Upper lobe of right lung (tissue), 1 donor: ENCODE results near the gene FNDC3A. TPM values are rescaled to one million over a fixed set of nuclear protein-coding genes. Genes with fewer than 3 reads are reported as not detected.

Source experiments
- ATAC-seq: fragments of 200-7000 bp; cut with Tn5 transposase; one replicate; pipeline ENCODE4 v1.9.1; 2020; ENCODE audit warnings: mild to moderate bottlenecking, moderate library complexity
- DNase-seq: peaks from one replicate; pipeline ENCODE4 v3.0.0-alpha.2; 2020
- H3K27ac ChIP-seq: fragments of 200-600 bp; one replicate; pipeline ENCODE4 v1.8.0; 2022
- H3K27me3 ChIP-seq: fragments of 200-600 bp; one replicate; pipeline ENCODE4 v1.8.0; 2022; ENCODE audit warnings: mild to moderate bottlenecking
- H3K36me3 ChIP-seq: fragments of 200-600 bp; one replicate; pipeline ENCODE4 v1.8.0; 2022
- H3K4me1 ChIP-seq: fragments of 200-600 bp; one replicate; pipeline ENCODE4 v1.8.0; 2022
- H3K4me3 ChIP-seq: fragments of 200-600 bp; one replicate; pipeline ENCODE4 v1.8.0; 2022; ENCODE audit warnings: mild to moderate bottlenecking
- H3K9me3 ChIP-seq: fragments of 200-600 bp; one replicate; pipeline ENCODE4 v1.8.0; 2022
- intact Hi-C: fragments of 100-400 bp; cut with DNase I; formaldehyde crosslinking; loops from one replicate; pipeline ENCODE4 v1.11.0; 2022
- total RNA-seq: library from RNA; stranded (reverse); fragmentation: NEBNext Ultra II Directional; extraction: Animal tissue kit (Norgen Biotek cat#: 25700); gene quantifications from one replicate; pipeline ENCODE4 v1.2.1, GENCODE V29; 2021
- TF ChIP-seq, protein P1 (sequence below): fragments of 200-600 bp; IDR thresholded peaks from one replicate; pipeline ENCODE4 v1.8.0; 2022; ENCODE audit warnings: antibody characterized with exemption
- donor health status: DM: no; HTN: yes; CAD: no; lungs with severe emphysema.

The FNDC3A gene
- total RNA-seq, 1 donor from 2014 or later = 59.0 TPM

GRCh38 chr13:49220036-49220855, 244.5 kb downstream of the FNDC3A start, which contains the start of gene MLNR:
MLNR (plus strand) TSS chr13:49220338; CDS start chr13:49220338, 0 bp downstream.
- peaks cover 6% of the 10 kb centered on the region for H3K4me1 ChIP-seq

GRCh38 chr13:49220856-49221589, 245.3 kb downstream of the FNDC3A start:
- peak; percentile 62 for DNase-seq
- Histone ChIP-seq H3K27me3 (peaks cover 40% of the 10 kb centered on the region), H3K9me3 (no peaks in the 10 kb centered on the region), H3K36me3 (no peaks in the 10 kb centered on the region), H3K4me3 (peak overlapping the region; percentile 39), H3K4me1 (peaks cover 8% of the 10 kb centered on the region), H3K27ac (no peak overlapping the region)
- TF ChIP-seq, protein P1, sequence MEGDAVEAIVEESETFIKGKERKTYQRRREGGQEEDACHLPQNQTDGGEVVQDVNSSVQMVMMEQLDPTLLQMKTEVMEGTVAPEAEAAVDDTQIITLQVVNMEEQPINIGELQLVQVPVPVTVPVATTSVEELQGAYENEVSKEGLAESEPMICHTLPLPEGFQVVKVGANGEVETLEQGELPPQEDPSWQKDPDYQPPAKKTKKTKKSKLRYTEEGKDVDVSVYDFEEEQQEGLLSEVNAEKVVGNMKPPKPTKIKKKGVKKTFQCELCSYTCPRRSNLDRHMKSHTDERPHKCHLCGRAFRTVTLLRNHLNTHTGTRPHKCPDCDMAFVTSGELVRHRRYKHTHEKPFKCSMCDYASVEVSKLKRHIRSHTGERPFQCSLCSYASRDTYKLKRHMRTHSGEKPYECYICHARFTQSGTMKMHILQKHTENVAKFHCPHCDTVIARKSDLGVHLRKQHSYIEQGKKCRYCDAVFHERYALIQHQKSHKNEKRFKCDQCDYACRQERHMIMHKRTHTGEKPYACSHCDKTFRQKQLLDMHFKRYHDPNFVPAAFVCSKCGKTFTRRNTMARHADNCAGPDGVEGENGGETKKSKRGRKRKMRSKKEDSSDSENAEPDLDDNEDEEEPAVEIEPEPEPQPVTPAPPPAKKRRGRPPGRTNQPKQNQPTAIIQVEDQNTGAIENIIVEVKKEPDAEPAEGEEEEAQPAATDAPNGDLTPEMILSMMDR = no peak
- ATAC-seq = peak; percentile 28
- intact Hi-C loops = no loop called here

More at GRCh38 chr13:49220036-49220855, 244.5 kb downstream of the FNDC3A start, which contains the start of gene MLNR:
- TF ChIP-seq, protein P1 = peak; percentile 13
- ATAC-seq (peak; percentile 71), DNase-seq (peak; percentile 68)
- Histone ChIP-seq H3K27me3 (peaks cover 40% of the 10 kb centered on the region), H3K36me3 (no peaks in the 10 kb centered on the region), H3K27ac (no peak within 1 kb of the TSS), H3K4me3 (peak within 1 kb of the TSS; percentile 39), H3K9me3 (no peaks in the 10 kb centered on the region)
- intact Hi-C loops = no loop called here

DNA sequence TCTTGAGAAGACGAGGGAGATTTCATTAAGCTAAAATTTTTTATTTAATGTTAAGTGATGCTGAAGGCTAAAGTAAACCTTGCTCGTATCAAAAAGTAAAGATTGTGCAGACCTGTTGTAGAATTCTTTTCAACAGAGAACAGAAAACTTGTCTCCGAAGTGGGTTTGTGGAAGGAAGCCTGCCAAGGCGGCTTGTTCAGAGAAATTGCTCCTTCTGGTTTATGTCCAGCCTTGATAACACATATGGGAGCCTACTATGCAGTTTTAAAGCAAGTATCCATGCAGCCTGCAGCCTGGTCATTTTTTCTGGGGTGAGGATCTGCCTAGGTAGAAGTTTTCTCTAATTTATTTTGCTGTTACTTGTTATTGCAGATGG, 245.9 kb downstream of the FNDC3A start:
- no peak overlapping the region for H3K4me3 ChIP-seq
- intact Hi-C loops = no loop called here
- ATAC-seq (no peak), DNase-seq (no peak)
- no peak overlapping the region for H3K27ac ChIP-seq
- H3K27me3 ChIP-seq = peaks cover 40% of the 10 kb centered on the region
- no peaks in the 10 kb centered on the region for H3K9me3 ChIP-seq
- TF ChIP-seq, protein P1 = no peak
- H3K36me3 ChIP-seq = no peaks in the 10 kb centered on the region
- H3K4me1 ChIP-seq = peaks cover 10% of the 10 kb centered on the region

DNA sequence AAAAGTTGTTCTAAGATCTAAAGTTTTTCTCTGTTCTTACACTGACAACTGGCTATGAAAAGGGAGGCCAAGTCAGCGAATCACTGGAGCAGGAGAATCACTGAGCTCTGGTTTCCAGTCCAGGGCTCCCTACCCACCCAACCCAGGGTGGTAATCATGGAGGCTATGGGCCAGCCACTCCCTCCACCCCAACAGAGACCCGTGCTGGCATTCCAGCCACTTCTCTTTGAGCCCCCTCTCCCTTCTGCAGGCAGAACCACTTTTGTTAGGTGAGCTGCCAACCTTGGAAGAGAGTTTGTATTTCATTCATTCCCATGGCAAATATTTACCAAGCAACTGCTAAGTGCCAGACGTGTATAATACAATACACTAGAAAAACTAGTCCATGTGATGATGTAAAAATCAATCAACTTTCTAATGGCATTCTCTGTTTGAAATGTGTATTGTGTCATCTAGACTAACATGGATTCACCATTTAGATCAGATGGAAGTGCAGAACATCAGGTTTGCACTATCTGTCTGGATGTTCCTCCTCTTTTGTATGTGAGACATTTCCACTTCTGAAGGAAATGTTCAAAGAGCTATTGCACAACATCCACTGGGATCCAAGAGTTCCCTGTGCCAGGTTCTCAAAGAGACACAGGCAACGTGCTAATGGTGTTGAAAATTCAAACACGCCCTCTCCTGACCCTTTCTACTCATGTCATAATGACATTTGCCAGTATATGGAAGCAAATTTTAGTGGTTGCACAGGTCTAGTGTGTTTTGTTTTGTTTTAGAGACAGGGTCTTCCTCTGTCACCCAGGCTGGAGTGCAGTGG, 249.7 kb downstream of the FNDC3A start:
- peak; percentile 72 for ATAC-seq
- Histone ChIP-seq H3K9me3 (no peaks in the 10 kb centered on the region), H3K4me1 (peaks cover 10% of the 10 kb centered on the region), H3K4me3 (no peak overlapping the region), H3K27ac (no peak overlapping the region), H3K36me3 (no peaks in the 10 kb centered on the region), H3K27me3 (peaks cover 17% of the 10 kb centered on the region)
- TF ChIP-seq, protein P1 = no peak
- DNase-seq = no peak
- intact Hi-C loops = no loop called here

- no peaks in the 10 kb centered on the region for H3K9me3 ChIP-seq
- peaks cover 6% of the 10 kb centered on the region for H3K27me3 ChIP-seq
- no peaks in the 10 kb centered on the region for H3K36me3 ChIP-seq
- ATAC-seq = no peak
- TF ChIP-seq, protein P1 = no peak
- H3K4me1 ChIP-seq = peaks cover 4% of the 10 kb centered on the region
- intact Hi-C loops = no loop called here
- no peak overlapping the region for H3K27ac ChIP-seq
- H3K4me3 ChIP-seq = no peak overlapping the region
- DNase-seq = no peak
Measured at GRCh38 chr13:49226613-49227012, 250.9 kb downstream of the FNDC3A start.
